ENCODE measurements around the gene APLP1.
"Not testable (repeated sequence)": the region's sequence is repeated elsewhere in the genome, so short reads cannot be mapped to it uniquely, and the experiment has no call there.

The APLP1 gene

GRCh38 chr19:35868172-35868822, at the start of gene APLP1:
APLP1 (plus strand) TSS chr19:35868574; CDS start chr19:35868637, 63 bp downstream.
- H3K27ac ChIP-seq: peak within 1 kb of the TSS; percentile 61
- TF ChIP-seq, protein P1, sequence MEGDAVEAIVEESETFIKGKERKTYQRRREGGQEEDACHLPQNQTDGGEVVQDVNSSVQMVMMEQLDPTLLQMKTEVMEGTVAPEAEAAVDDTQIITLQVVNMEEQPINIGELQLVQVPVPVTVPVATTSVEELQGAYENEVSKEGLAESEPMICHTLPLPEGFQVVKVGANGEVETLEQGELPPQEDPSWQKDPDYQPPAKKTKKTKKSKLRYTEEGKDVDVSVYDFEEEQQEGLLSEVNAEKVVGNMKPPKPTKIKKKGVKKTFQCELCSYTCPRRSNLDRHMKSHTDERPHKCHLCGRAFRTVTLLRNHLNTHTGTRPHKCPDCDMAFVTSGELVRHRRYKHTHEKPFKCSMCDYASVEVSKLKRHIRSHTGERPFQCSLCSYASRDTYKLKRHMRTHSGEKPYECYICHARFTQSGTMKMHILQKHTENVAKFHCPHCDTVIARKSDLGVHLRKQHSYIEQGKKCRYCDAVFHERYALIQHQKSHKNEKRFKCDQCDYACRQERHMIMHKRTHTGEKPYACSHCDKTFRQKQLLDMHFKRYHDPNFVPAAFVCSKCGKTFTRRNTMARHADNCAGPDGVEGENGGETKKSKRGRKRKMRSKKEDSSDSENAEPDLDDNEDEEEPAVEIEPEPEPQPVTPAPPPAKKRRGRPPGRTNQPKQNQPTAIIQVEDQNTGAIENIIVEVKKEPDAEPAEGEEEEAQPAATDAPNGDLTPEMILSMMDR (IDR thresholded peaks at IDR 0.05): no peak
- TF ChIP-seq ZFX (IDR thresholded peaks at IDR 0.05; ENCODE audit: borderline replicate concordance): no peak

DNA sequence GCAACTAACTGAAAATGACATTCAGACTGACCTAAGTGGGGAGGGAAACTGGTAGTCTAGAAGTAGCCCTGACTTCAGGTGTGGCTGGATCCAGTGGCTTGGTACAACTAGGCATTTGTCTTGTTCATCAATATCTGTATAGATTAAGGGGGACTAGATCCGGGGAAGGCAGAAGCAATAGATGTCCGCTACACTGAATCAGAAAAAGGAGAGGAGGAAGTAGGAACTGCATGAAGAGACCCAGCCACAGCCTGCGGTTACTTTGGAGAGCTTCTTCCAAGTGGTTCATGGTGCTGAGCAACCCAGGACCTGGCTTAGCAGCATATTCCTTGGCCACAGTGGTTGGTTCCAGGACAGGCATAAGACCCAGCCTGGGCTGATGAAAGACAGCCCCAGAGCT, 45.8 kb upstream of the APLP1 start:
- no peak overlapping the region for H3K27ac ChIP-seq
- TF ChIP-seq, protein P1 (IDR thresholded peaks at IDR 0.05): no peak
- no peak for TF ChIP-seq ZFX (IDR thresholded peaks at IDR 0.05; ENCODE audit: borderline replicate concordance)

- no peak overlapping the region for H3K27ac ChIP-seq
- TF ChIP-seq, protein P1 (IDR thresholded peaks at IDR 0.05): no peak
- no peak for TF ChIP-seq ZFX (IDR thresholded peaks at IDR 0.05; ENCODE audit: borderline replicate concordance)
These were observed 44.2 kb upstream of the APLP1 start for GRCh38 chr19:35824150-35824549.

DNA sequence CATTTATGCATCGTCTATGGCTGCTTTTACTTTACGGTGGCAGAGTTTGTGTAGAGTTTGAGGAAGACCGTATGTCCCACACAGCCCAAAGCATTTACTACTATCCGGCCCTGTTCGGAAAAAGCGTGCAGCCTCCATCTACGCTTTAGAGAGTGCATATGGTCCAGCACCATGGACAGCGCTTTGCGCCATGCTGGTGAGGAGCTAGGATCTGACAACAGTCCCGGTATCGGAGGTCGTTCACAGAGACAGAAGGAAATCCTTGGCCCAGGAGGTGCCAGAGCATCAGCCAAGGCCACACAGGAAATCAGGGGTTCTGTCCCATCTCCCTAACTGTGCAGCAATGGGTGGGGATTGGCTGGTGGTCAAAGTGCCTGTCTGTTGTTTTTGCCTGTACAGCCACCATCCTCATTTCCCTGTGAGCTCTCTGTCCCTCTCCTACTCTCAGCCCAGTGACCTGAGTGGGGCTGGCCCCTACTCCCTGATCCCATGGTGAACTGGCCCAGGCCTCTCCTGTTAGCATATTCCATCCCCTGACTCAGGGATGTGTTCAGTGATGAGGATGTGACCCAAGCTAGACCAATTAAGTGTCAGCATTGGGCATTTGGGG, 39.6 kb upstream of the APLP1 start:
- TF ChIP-seq, protein P1 (IDR thresholded peaks at IDR 0.05): no peak
- TF ChIP-seq ZFX (IDR thresholded peaks at IDR 0.05; ENCODE audit: borderline replicate concordance): no peak
- H3K27ac ChIP-seq: no peak overlapping the region

DNA sequence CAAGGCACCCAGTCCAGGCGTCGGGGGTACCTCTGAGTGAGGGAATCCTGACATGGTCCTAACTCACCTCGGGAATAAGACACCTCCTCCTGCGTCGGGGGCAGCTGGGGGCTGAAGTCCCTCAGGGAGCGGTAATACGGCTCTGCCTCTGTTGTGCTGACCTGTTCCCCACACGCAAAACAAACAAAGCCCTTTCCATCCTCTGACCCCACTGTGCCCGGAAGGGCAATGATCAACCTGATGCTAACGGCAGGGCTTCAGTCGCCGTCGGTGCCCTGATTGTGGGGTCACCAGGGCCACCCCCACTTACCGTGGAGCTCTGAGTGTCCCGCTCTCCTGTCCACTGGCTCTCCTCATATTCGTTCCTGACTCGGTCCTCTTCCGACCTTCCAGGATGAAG, 37.4 kb upstream of the APLP1 start:
- no peak for TF ChIP-seq ZFX (IDR thresholded peaks at IDR 0.05; ENCODE audit: borderline replicate concordance)
- TF ChIP-seq, protein P1 (IDR thresholded peaks at IDR 0.05): no peak

GRCh38 chr19:35832054-35832453, 36.3 kb upstream of the APLP1 start:
- TF ChIP-seq, protein P1 (IDR thresholded peaks at IDR 0.05): no peak
- no peak for TF ChIP-seq ZFX (IDR thresholded peaks at IDR 0.05; ENCODE audit: borderline replicate concordance)
- H3K27ac ChIP-seq: no peak overlapping the region

More for the DNA sequence above, 37.4 kb upstream of the APLP1 start:
- H3K27ac ChIP-seq: no peak overlapping the region

- H3K27ac ChIP-seq: no peak overlapping the region
- TF ChIP-seq, protein P1 (IDR thresholded peaks at IDR 0.05): no peak
- TF ChIP-seq ZFX (IDR thresholded peaks at IDR 0.05; ENCODE audit: borderline replicate concordance): no peak
These were observed 34.4 kb upstream of the APLP1 start for GRCh38 chr19:35833972-35834371.

DNA sequence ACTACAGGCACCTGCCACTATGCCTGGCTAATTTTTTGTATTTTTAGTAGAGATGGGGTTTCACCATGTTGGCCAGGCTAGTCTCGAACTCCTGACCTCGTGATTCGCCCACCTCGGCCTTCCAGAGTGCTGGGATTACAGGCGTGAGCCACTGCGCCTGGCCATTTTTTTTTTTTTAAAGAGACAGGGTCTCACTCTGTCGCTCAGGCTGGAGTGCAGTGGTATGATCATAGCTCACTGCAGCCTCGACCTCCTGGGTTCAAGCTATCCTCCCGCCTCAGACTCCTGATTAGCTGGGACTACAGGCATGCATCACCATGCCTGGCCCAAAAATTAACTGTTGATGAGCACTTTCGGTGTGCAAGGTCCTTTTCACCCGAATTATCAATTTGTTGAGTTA, 32.3 kb upstream of the APLP1 start:
- H3K27ac ChIP-seq: not testable (repeated sequence)
